Measurements from ENCODE around the gene CEL. TPM values are rescaled to one million over a fixed set of nuclear protein-coding genes. Genes with fewer than 3 reads are reported as not detected.
"Not testable (repeated sequence)": the region's sequence is repeated elsewhere in the genome, so short reads cannot be mapped to it uniquely, and the experiment has no call there.

The CEL gene
- total RNA-seq, 1 donor from 2014 or later, result 1.9 TPM

- no peak for TF ChIP-seq CTCF (IDR thresholded peaks at IDR 0.05; ENCODE audit: borderline replicate concordance)
- H3K9me3 ChIP-seq (replicated peaks), result no peaks in the 10 kb centered on the region
- no peaks in the 10 kb centered on the region for H3K36me3 ChIP-seq
- intact Hi-C loops (cut with micrococcal nuclease), result no loop called here
- no peak overlapping the region for H3K4me3 ChIP-seq
- H3K27ac ChIP-seq (replicated peaks), result no peak overlapping the region
- no peak for DNase-seq
- H3K4me1 ChIP-seq, result no peaks in the 10 kb centered on the region
- H3K27me3 ChIP-seq (ENCODE audit: low read depth), result no peaks in the 10 kb centered on the region
Observed at GRCh38 chr9:133071484-133072150, 9.8 kb downstream of the CEL start.

GRCh38 chr9:133072210-133072609 is 10.4 kb downstream of the CEL start:
- H3K36me3 ChIP-seq; H3K27me3 ChIP-seq (ENCODE audit: low read depth); H3K9me3 ChIP-seq (replicated peaks); DNase-seq; H3K27ac ChIP-seq (replicated peaks); H3K4me3 ChIP-seq; H3K4me1 ChIP-seq; intact Hi-C loops (cut with micrococcal nuclease): not testable (repeated sequence)

- intact Hi-C loops (cut with micrococcal nuclease), result no loop called here
- H3K4me1 ChIP-seq, result no peaks in the 10 kb centered on the region
- H3K4me3 ChIP-seq, result no peak overlapping the region
- TF ChIP-seq CTCF (IDR thresholded peaks at IDR 0.05; ENCODE audit: borderline replicate concordance), result no peak
- H3K27ac ChIP-seq (replicated peaks), result no peak overlapping the region
- DNase-seq, result no peak
- H3K36me3 ChIP-seq, result no peaks in the 10 kb centered on the region
- H3K9me3 ChIP-seq (replicated peaks), result no peaks in the 10 kb centered on the region
- H3K27me3 ChIP-seq (ENCODE audit: low read depth), result no peaks in the 10 kb centered on the region
Observed at GRCh38 chr9:133073086-133074014, 11.6 kb downstream of the CEL start.

GRCh38 chr9:133074111-133074651 is 12.4 kb downstream of the CEL start:
- no peaks in the 10 kb centered on the region for H3K36me3 ChIP-seq
- DNase-seq, result no peak
- no peaks in the 10 kb centered on the region for H3K4me1 ChIP-seq
- no peak overlapping the region for H3K4me3 ChIP-seq
- H3K27ac ChIP-seq (replicated peaks), result no peak overlapping the region
- H3K27me3 ChIP-seq (ENCODE audit: low read depth), result no peaks in the 10 kb centered on the region
- H3K9me3 ChIP-seq (replicated peaks), result no peaks in the 10 kb centered on the region
- intact Hi-C loops (cut with micrococcal nuclease), result no loop called here
- TF ChIP-seq CTCF (IDR thresholded peaks at IDR 0.05; ENCODE audit: borderline replicate concordance), result no peak

GRCh38 chr9:133075925-133076630 is 14.3 kb downstream of the CEL start:
- no peak overlapping the region for H3K4me3 ChIP-seq
- H3K36me3 ChIP-seq, result no peaks in the 10 kb centered on the region
- DNase-seq, result no peak
- no peak overlapping the region for H3K27ac ChIP-seq (replicated peaks)
- H3K9me3 ChIP-seq (replicated peaks), result no peaks in the 10 kb centered on the region
- intact Hi-C loops (cut with micrococcal nuclease), result no loop called here
- no peaks in the 10 kb centered on the region for H3K27me3 ChIP-seq (ENCODE audit: low read depth)
- no peak for TF ChIP-seq CTCF (IDR thresholded peaks at IDR 0.05; ENCODE audit: borderline replicate concordance)
- H3K4me1 ChIP-seq, result no peaks in the 10 kb centered on the region

Data from left ventricle myocardium inferior (tissue), 1 donor.